Hematopoietic multipotent progenitor cell treated with erythropoietin and hydrocortisone succinate and interleukin-3 and kit ligand, for 6 days (in vitro differentiated cells): ENCODE measurements around the gene ABLIM1.
"Not testable (repeated sequence)": the region's sequence is repeated elsewhere in the genome, so short reads cannot be mapped to it uniquely, and the experiment has no call there.

Source experiments
- DNase-seq: peaks from one replicate; pipeline ENCODE4 v3.0.0-alpha.2; 2015

Gene ABLIM1

GRCh38 chr10:114658175-114658574 lies at the start of gene ABLIM1:
Gene ABLIM1 (minus strand): TSS chr10:114658275. CDS start chr10:114658200, 75 bp downstream.
- DNase-seq = no peak

- DNase-seq = no peak
These were observed 48.5 kb upstream of the ABLIM1 start for GRCh38 chr10:114706458-114707055.

DNA sequence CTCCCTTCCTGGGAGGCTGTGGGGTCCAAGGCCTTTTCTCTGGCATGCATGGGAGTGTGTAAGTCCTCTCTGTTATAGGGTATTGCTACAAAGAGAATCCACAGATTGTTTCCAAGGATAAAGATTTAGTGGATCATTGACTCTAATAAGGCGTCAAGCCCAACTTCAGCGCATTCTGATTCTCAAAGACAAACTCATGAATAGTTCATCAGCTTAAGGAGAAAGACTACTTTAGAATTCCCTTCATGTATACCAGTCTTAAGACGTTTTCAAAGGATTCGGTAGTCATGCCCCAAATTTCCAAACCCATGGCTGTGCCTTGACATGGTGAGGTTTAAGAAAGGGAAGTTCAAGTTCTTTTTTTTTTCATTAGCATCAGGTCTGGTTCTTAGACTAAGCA lies 46.6 kb upstream of the ABLIM1 start:
- DNase-seq = no peak

- DNase-seq = peak; percentile 58
These were observed 45.5 kb upstream of the ABLIM1 start for GRCh38 chr10:114703377-114704107.

- no peak for DNase-seq
These were observed 40.4 kb upstream of the ABLIM1 start for GRCh38 chr10:114698271-114699061.

GRCh38 chr10:114697061-114697598 lies 39.1 kb upstream of the ABLIM1 start:
- DNase-seq = no peak

GRCh38 chr10:114696301-114696700 lies 38.2 kb upstream of the ABLIM1 start:
- not testable (repeated sequence) for DNase-seq

GRCh38 chr10:114694752-114695151 lies 36.7 kb upstream of the ABLIM1 start:
- peak; percentile 67 for DNase-seq

GRCh38 chr10:114694062-114694461 lies 36.0 kb upstream of the ABLIM1 start:
- no peak for DNase-seq

- DNase-seq = peak; percentile 59
These were observed 33.4 kb upstream of the ABLIM1 start for GRCh38 chr10:114691442-114691941.

DNA sequence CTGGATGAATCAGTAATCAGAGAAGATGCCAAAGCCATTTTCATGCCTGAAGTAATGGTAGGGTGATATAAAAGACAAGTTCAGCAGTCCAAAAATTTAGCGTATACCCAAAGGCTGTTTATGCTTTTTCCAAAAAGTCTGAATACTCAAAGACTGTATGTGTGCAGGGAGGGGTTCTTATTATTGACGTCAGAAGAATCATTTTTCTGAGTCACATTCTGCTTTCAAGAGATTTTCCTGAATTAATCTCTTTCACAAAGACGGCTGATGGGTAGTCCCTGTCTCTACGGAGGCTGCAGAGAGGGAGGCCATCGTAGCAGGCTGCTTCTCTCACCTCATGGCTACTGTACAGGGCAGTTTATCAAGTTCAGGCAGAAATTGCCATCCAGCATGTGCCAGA lies 30.7 kb upstream of the ABLIM1 start:
- no peak for DNase-seq

- no peak for DNase-seq
These were observed 29.4 kb upstream of the ABLIM1 start for GRCh38 chr10:114687459-114687858.

DNA sequence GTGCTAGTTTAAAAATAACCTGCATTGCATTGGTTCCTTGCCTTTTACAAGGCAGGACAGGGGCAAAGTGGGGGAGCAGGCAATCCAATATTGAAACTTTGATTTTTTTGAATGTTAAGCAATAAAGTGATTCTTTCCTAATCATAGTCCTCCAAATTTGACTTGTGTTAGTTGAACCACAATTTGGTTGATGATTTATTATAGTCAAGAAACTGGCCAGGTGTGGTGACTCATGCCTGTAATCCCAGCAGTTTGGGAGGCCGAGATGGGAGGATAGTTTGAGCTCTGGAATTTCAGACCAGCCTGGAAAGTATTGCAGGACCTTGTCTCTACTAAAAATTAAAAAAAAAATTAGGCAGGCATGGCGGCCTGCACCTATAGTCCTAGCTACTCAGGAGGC lies 27.9 kb upstream of the ABLIM1 start:
- DNase-seq = no peak

GRCh38 chr10:114685456-114685855 lies 27.4 kb upstream of the ABLIM1 start:
- DNase-seq = no peak

- DNase-seq = no peak
These were observed 26.7 kb upstream of the ABLIM1 start for GRCh38 chr10:114684822-114685209.

DNA sequence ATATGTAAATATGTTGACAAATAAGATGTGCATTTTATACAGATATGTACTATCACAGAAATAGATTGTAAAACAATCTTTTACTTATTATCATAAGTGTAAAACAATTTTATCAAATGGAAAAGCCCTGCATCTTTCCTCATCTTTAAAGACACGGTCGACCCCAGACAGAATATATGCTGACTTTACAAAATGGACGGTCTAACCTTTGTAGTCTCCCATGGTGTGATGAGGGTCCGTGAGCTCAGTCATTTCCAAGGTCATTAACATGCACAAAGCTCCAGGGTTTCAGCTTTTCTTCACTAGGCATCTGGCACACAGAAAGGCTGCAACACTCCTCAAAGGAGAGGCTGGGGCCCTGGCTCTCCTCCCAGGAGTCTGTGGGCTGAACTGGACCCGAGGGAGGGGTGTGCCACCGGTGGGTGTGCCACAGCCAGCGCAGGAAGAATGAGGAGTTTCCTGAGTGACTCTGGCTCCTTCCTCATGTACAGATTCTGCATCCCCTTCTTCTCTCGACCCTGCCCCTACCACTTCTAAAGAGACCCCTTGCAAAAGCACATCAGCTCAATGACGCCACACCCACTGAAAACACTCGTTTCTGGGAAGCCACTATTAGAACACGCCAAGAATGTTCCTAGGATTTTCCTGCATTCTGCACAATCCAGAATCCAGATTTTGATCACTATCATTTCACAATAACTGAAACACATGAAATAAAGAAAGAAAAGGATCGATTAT lies 26.2 kb upstream of the ABLIM1 start:
- no peak for DNase-seq

- DNase-seq = no peak
These were observed 25.5 kb upstream of the ABLIM1 start for GRCh38 chr10:114683593-114683992.

DNA sequence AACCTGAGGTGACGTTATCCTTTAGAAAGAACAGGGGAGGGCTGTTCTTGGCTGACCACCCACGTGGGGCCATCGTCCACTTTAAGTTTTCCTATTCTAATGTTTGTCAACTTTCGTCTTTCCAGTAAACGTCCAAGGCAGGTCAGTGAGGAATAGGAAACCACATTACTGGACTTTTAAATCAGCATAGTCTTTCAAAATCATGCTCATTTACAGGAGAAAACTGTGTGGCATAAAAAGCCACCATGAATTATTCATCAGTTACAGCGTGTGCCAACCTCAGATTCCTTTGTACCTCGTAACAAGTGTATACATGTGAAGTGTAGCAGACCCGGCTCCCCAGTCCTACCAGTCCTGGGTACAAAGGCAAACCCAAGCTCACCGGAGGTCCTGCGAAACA lies 25.1 kb upstream of the ABLIM1 start:
- no peak for DNase-seq

DNA sequence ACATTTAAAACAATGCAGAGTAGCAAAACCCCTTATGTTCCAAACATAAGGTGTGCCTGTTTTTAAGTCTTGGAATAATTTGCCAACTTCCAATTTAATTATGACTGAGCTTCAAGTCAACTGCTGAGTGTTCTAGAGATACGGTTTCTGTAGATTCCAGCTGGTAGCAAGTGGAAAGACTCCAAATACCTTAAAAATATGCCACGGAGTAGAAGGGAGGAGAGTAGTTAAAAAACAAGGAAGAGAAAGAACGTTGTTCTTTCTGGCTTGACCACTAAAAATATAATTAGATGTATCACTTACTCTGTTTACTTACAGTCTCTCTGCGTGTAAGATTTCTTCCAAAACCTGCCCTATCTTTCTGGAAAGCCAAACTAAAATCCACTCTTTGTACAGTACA lies 24.5 kb upstream of the ABLIM1 start:
- DNase-seq = no peak

DNA sequence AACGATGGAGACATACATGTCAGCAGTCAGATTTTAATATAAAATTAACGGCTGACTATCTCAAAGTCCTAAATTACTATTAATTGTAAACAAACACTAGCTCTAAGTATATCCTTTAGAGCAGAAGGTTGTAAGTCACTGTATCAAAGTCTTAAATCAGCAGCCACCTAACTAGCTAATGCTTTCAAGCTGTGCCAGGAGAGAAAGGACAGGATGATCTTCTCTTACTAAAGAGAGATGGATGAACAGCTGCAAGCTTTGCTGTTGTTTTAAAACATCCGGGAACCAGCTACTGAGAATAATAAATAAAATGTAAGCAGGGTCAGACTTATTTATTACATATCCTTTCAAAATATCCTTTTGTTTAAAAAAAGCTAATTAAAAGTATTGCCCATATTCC lies 24.0 kb upstream of the ABLIM1 start:
- no peak for DNase-seq

DNA sequence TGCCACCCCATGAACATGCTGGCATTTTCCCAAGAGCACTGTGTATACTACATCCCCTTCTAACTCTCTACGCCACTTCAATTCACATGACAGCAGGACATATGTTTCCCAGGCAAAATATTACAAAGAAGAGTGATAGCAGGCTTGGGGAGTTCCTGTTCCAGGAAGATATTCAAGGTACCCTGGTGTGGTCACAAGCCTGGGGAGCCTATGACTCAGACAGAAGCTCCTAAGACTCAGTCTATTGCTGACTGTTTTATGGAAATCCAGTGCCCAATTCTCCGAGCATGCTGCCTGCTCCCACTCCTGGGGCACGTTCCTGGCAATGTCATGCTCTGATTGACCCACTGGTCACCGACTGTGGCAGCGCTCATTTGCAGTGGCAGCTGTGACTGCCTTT lies 23.5 kb upstream of the ABLIM1 start:
- DNase-seq = no peak

DNA sequence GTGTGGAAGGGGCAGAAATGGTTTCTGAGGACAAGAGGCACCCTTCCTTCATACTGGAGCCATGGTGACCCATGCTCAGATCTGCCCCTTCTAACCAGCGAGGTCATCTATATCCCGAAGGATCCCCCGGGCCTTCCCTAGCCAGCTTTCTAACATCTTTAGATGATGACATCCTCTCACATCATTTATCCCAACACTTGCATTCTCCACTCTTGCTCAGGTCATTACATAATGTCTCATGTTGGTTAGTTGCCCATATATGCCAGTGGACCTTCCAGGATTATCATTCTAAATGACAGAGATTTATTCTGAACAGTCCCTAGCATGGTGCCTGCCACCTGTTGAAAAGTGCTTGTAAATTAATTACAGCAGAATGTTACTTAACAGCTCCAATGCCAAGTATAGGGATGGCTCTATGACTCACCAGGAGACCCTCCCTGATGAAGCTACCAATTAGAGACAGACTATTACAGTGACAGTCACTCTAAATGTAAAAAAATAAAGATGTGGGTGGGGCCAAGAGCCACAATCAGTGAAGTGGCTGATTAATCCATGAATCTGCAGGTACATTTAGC lies 22.6 kb upstream of the ABLIM1 start:
- DNase-seq = no peak
